A673 (cell line): ENCODE measurements around the gene SNF8.

ENCODE experiments used
- EZH2 ChIP-seq: fragments of 200-600 bp; sonication (generic); IDR thresholded peaks from 2 replicates; pipeline ENCODE4 v1.6.1; 2017; ENCODE audit warnings: borderline replicate concordance, low read depth, mild to moderate bottlenecking, mixed read lengths, antibody characterized with exemption, low read length; ENCODE audit not compliant: poor library complexity, severe bottlenecking
- TF ChIP-seq, protein P1 (sequence below): fragments of 300-800, 200-600 bp; sonication (generic); conservative IDR thresholded peaks from 2 replicates; pipeline ENCODE4 v1.5.1; 2017; ENCODE audit warnings: low read depth, mild to moderate bottlenecking, antibody characterized with exemption, low read length, moderate library complexity, mixed read lengths

GRCh38 chr17:48910370-48910769, 34.3 kb downstream of the SNF8 start:
- TF ChIP-seq, protein P1, sequence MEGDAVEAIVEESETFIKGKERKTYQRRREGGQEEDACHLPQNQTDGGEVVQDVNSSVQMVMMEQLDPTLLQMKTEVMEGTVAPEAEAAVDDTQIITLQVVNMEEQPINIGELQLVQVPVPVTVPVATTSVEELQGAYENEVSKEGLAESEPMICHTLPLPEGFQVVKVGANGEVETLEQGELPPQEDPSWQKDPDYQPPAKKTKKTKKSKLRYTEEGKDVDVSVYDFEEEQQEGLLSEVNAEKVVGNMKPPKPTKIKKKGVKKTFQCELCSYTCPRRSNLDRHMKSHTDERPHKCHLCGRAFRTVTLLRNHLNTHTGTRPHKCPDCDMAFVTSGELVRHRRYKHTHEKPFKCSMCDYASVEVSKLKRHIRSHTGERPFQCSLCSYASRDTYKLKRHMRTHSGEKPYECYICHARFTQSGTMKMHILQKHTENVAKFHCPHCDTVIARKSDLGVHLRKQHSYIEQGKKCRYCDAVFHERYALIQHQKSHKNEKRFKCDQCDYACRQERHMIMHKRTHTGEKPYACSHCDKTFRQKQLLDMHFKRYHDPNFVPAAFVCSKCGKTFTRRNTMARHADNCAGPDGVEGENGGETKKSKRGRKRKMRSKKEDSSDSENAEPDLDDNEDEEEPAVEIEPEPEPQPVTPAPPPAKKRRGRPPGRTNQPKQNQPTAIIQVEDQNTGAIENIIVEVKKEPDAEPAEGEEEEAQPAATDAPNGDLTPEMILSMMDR = no peak
- TF ChIP-seq EZH2 = no peak
